Measurements from ENCODE around the gene RIBC2. TPM values are rescaled to one million over a fixed set of nuclear protein-coding genes. Genes with fewer than 3 reads are reported as not detected.
A peak's percentile ranks its signal among the peaks of the same experiment; 100 is the strongest.

Gene RIBC2
- total and polyA plus RNA-seq, 4 donors = 0.25 to 1.5 TPM; not detected in 2

- DNase-seq (ENCODE audit: low spot score) = no peak
- Histone ChIP-seq H3K9ac (ENCODE audit: low read depth in 1 of 2, low read length in 2 of 2) (no peak overlapping the region), H3K36me3 (ENCODE audit: control insufficient read depth in 4 of 4, insufficient read depth in 3 of 4, low read depth in 1 of 4, low read length in 3 of 4) (no peaks in the 10 kb centered on the region), H3K4me3 (ENCODE audit: low read depth in 1 of 3, low read length in 3 of 3) (no peak overlapping the region), H3K27me3 (ENCODE audit: control insufficient read depth in 4 of 4, insufficient read depth in 4 of 4, low read length in 3 of 4) (no peaks in the 10 kb centered on the region), H3K27ac (ENCODE audit: low read depth in 1 of 2, low read length in 2 of 2) (no peak overlapping the region), H3K9me3 (ENCODE audit: control insufficient read depth in 4 of 4, low read length in 3 of 4) (no peaks in the 10 kb centered on the region), H3K4me1 (ENCODE audit: control insufficient read depth in 4 of 4, insufficient read depth in 4 of 4, low read length in 3 of 4) (peaks cover 0 to 4% (median 2%) of the 10 kb centered on the region in 4 donors)
- TF ChIP-seq NR2F2 (IDR thresholded peaks at IDR 0.05) (no peak), REST (IDR thresholded peaks at IDR 0.05) (no peak), SP1 (IDR thresholded peaks at IDR 0.05) (no peak), JUND (IDR thresholded peaks at IDR 0.05) (no peak), MAX (IDR thresholded peaks at IDR 0.05) (no peak), ZBTB33 (IDR thresholded peaks at IDR 0.05) (no peak), YY1 (IDR thresholded peaks at IDR 0.05) (no peak), CTCF (IDR thresholded peaks at IDR 0.05; ENCODE audit: low read depth, low read length, missing input control) (no peak), HNF4A (conservative IDR thresholded peaks at IDR 0.05) (no peak), ATF3 (IDR thresholded peaks at IDR 0.05) (no peak), EGR1 (IDR thresholded peaks at IDR 0.05; ENCODE audit: low read depth in 2 of 2) (no peak), TAF1 (conservative IDR thresholded peaks at IDR 0.05) (no peak), RXRA (IDR thresholded peaks at IDR 0.05) (no peak)
- 82% methylated on average over 6 of the region's 6 CpGs for WGBS
These were observed 21.5 kb downstream of the RIBC2 start for GRCh38 chr22:45434981-45435380.

- DNase-seq (ENCODE audit: low spot score) = peak; percentile 86
- no peaks in the 10 kb centered on the region for H3K9me3 ChIP-seq (ENCODE audit: control insufficient read depth in 4 of 4, low read length in 3 of 4)
- 6% methylated on average over 20 of the region's 20 CpGs for WGBS
- peak overlapping the region in 1 of 2 donors; percentile 34 for H3K27ac ChIP-seq (ENCODE audit: low read depth in 1 of 2, low read length in 2 of 2)
- H3K9ac ChIP-seq (ENCODE audit: low read depth in 1 of 2, low read length in 2 of 2) = peak overlapping the region; percentile 19 to 24
- H3K4me3 ChIP-seq (ENCODE audit: low read depth in 1 of 3, low read length in 3 of 3) = no peak overlapping the region
- no peaks in the 10 kb centered on the region for H3K36me3 ChIP-seq (ENCODE audit: control insufficient read depth in 4 of 4, insufficient read depth in 3 of 4, low read depth in 1 of 4, low read length in 3 of 4)
- H3K27me3 ChIP-seq (ENCODE audit: control insufficient read depth in 4 of 4, insufficient read depth in 4 of 4, low read length in 3 of 4) = no peaks in the 10 kb centered on the region
- peaks cover 0 to 4% (median 2%) of the 10 kb centered on the region in 4 donors for H3K4me1 ChIP-seq (ENCODE audit: control insufficient read depth in 4 of 4, insufficient read depth in 4 of 4, low read length in 3 of 4)
- TF ChIP-seq JUND (IDR thresholded peaks at IDR 0.05) (no peak), HNF4A (conservative IDR thresholded peaks at IDR 0.05) (peak; percentile 65 to 73), MAX (IDR thresholded peaks at IDR 0.05) (no peak), REST (IDR thresholded peaks at IDR 0.05) (no peak), EGR1 (IDR thresholded peaks at IDR 0.05; ENCODE audit: low read depth in 2 of 2) (peak in 1 of 2 donors; percentile 46), SP1 (IDR thresholded peaks at IDR 0.05) (peak; percentile 43), RAD21 (IDR thresholded peaks at IDR 0.05) (peak; percentile 96 to 98), FOXA1 (IDR thresholded peaks at IDR 0.05) (no peak), HNF4G (IDR thresholded peaks at IDR 0.05) (peak; percentile 45), RXRA (IDR thresholded peaks at IDR 0.05) (peak; percentile 30 to 52), TAF1 (conservative IDR thresholded peaks at IDR 0.05) (no peak), FOXA2 (IDR thresholded peaks at IDR 0.05) (no peak), NR2F2 (IDR thresholded peaks at IDR 0.05) (peak; percentile 31), ATF3 (IDR thresholded peaks at IDR 0.05) (no peak)
These were observed 22.1 kb downstream of the RIBC2 start for GRCh38 chr22:45435544-45436139.
